ENCODE results near the gene RBPJL. TPM values are rescaled to one million over a fixed set of nuclear protein-coding genes. Genes with fewer than 3 reads are reported as not detected.

The RBPJL gene
- total and polyA plus RNA-seq, 2 of the 13 experiments (the other 11 are each of a cell fraction or from before 2014, with no cell fraction given), result not detected

DNA sequence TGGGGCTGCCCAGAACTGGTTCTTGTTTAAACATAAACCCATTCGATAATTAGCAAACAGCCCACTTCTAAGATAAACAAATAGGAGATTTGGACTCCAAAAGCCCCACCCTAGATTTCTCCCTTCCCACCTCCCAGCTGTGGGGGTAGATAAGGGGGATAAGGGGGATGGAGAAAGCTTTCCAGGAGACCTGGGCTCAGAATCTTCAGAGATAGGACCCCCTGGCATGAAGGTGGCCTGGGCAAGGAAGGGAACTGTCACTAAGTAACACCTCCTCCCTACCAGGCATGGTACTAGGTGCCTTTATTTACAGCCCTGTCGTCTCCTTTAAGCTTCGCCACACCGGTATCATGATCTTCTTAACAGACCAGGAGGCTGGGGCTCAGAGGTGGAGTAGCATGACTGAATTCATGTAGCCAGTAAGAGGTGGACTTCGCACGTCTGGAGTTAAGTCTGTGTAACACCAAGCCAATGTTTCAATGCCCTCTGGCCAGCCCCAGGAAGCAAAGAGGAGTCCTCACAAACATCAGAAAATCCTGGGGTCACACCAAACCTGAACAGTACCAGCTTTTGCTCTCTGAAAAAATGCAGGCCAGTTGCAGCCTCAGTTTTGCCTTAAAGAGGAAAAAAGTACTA lies 37.0 kb downstream of the RBPJL start (continued):
- TF ChIP-seq XRCC5 (optimal IDR thresholded peaks at IDR 0.05; ENCODE audit: low read length), result peak; percentile 15
- TF ChIP-seq ZFP91 (CRISPR knock-in tag; IDR thresholded peaks at IDR 0.05; ENCODE audit: borderline replicate concordance), result peak; percentile 54; the same call in 1 of the 2 replicates
- TF ChIP-seq ZNF549 (CRISPR knock-in tag; IDR thresholded peaks at IDR 0.05), result 0 out of 2 replicates have a peak, but pooled peaks have one; percentile 19
- peak; percentile 54 for TF ChIP-seq CREM (IDR thresholded peaks at IDR 0.05)
- no peak for TF ChIP-seq CREM (CRISPR knock-in tag; IDR thresholded peaks at IDR 0.05)
- peak; percentile 80 for TF ChIP-seq ZNF350 (CRISPR knock-in tag; IDR thresholded peaks at IDR 0.05; ENCODE audit: borderline replicate concordance, low read depth)
- TF ChIP-seq ZNF292 (CRISPR knock-in tag; IDR thresholded peaks at IDR 0.05; ENCODE audit: borderline replicate concordance, low read depth), result 0 out of 2 replicates have a peak, but pooled peaks have one; percentile 15
- peak; percentile 91; the same call in 1 of the 2 replicates for TF ChIP-seq MEIS1 (CRISPR knock-in tag; IDR thresholded peaks at IDR 0.05; ENCODE audit: borderline replicate concordance)
- TF ChIP-seq, protein P1, sequence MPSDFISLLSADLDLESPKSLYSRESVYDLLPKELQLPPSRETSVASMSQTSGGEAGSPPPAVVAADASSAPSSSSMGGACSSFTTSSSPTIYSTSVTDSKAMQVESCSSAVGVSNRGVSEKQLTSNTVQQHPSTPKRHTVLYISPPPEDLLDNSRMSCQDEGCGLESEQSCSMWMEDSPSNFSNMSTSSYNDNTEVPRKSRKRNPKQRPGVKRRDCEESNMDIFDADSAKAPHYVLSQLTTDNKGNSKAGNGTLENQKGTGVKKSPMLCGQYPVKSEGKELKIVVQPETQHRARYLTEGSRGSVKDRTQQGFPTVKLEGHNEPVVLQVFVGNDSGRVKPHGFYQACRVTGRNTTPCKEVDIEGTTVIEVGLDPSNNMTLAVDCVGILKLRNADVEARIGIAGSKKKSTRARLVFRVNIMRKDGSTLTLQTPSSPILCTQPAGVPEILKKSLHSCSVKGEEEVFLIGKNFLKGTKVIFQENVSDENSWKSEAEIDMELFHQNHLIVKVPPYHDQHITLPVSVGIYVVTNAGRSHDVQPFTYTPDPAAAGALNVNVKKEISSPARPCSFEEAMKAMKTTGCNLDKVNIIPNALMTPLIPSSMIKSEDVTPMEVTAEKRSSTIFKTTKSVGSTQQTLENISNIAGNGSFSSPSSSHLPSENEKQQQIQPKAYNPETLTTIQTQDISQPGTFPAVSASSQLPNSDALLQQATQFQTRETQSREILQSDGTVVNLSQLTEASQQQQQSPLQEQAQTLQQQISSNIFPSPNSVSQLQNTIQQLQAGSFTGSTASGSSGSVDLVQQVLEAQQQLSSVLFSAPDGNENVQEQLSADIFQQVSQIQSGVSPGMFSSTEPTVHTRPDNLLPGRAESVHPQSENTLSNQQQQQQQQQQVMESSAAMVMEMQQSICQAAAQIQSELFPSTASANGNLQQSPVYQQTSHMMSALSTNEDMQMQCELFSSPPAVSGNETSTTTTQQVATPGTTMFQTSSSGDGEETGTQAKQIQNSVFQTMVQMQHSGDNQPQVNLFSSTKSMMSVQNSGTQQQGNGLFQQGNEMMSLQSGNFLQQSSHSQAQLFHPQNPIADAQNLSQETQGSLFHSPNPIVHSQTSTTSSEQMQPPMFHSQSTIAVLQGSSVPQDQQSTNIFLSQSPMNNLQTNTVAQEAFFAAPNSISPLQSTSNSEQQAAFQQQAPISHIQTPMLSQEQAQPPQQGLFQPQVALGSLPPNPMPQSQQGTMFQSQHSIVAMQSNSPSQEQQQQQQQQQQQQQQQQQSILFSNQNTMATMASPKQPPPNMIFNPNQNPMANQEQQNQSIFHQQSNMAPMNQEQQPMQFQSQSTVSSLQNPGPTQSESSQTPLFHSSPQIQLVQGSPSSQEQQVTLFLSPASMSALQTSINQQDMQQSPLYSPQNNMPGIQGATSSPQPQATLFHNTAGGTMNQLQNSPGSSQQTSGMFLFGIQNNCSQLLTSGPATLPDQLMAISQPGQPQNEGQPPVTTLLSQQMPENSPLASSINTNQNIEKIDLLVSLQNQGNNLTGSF (CRISPR knock-in tag; IDR thresholded peaks at IDR 0.05), result peak; percentile 53; the same call in 1 of the 2 replicates
- no peak for TF ChIP-seq NCOA1 (CRISPR knock-in tag; IDR thresholded peaks at IDR 0.05)
- TF ChIP-seq ZNF776 (CRISPR knock-in tag; IDR thresholded peaks at IDR 0.05), result no peak
- no peak for TF ChIP-seq NFKBIZ (CRISPR knock-in tag; IDR thresholded peaks at IDR 0.05)
- TF ChIP-seq RBAK (CRISPR knock-in tag; IDR thresholded peaks at IDR 0.05), result no peak
- TF ChIP-seq ZNF550 (CRISPR knock-in tag; IDR thresholded peaks at IDR 0.05; ENCODE audit: borderline replicate concordance), result 0 out of 2 replicates have a peak, but pooled peaks have one; percentile 48
- 0 out of 2 replicates have a peak, but pooled peaks have one; percentile 3 for TF ChIP-seq ZNF614 (CRISPR knock-in tag; IDR thresholded peaks at IDR 0.05; ENCODE audit: borderline replicate concordance)
- TF ChIP-seq GABPA (IDR thresholded peaks at IDR 0.05; ENCODE audit: low read depth, low read length), result no peak
- peak; percentile 49 for TF ChIP-seq GABPA (CRISPR knock-in tag; IDR thresholded peaks at IDR 0.05; ENCODE audit: low read depth)
- 0 out of 2 replicates have a peak, but pooled peaks have one; percentile 1 for TF ChIP-seq ZNF232 (CRISPR knock-in tag; IDR thresholded peaks at IDR 0.05; ENCODE audit: borderline replicate concordance)
- TF ChIP-seq, protein P2, sequence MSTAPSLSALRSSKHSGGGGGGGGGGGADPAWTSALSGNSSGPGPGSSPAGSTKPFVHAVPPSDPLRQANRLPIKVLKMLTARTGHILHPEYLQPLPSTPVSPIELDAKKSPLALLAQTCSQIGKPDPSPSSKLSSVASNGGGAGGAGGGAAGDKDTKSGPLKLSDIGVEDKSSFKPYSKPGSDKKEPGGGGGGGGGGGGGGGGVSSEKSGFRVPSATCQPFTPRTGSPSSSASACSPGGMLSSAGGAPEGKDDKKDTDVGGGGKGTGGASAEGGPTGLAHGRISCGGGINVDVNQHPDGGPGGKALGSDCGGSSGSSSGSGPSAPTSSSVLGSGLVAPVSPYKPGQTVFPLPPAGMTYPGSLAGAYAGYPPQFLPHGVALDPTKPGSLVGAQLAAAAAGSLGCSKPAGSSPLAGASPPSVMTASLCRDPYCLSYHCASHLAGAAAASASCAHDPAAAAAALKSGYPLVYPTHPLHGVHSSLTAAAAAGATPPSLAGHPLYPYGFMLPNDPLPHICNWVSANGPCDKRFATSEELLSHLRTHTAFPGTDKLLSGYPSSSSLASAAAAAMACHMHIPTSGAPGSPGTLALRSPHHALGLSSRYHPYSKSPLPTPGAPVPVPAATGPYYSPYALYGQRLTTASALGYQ (CRISPR knock-in tag; IDR thresholded peaks at IDR 0.05), result 0 out of 2 replicates have a peak, but pooled peaks have one; percentile 15
- no peak for TF ChIP-seq SNRNP70 (IDR thresholded peaks at IDR 0.05; ENCODE audit: low read depth, low read length)

Data from HepG2 (cell line).